ENCODE results near the gene BICDL1. TPM values are rescaled to one million over a fixed set of nuclear protein-coding genes. Genes with fewer than 3 reads are reported as not detected.
A peak's percentile ranks its signal among the peaks of the same experiment; 100 is the strongest.

The BICDL1 gene
- total RNA-seq, 1 experiment from 2014 or later = 22.2 TPM

DNA sequence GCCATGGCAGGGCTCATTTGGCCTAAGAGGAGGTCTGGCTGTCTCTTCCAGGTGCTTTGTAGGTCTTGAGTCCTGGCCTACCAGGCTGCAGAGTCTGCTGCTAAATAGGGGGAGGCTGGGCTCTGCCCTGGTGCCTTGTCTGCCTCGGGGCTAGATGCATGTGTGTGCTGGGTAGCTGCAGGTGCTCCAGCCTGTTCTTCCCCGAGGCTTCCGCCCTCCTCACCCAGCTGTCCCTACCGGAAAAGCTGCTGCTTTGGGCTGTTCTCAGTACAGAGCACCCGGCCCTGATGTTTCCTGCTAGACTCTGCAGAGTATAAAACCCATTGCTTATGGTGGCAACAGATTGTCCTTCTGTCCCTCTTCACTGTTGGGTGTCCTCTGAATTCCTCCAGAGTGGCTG, 89.8 kb downstream of the BICDL1 start:
- Histone ChIP-seq H3K4me3 (ENCODE audit: low read depth in 2 of 2, low read length in 2 of 2) (no peak overlapping the region), H3K27me3 (ENCODE audit: control insufficient read depth, insufficient read depth, low read length) (no peaks in the 10 kb centered on the region), H3K36me3 (ENCODE audit: control insufficient read depth, insufficient read depth, low read length) (no peaks in the 10 kb centered on the region), H3K4me1 (ENCODE audit: control insufficient read depth, insufficient read depth, low read length) (no peaks in the 10 kb centered on the region), H3K27ac (ENCODE audit: low read length) (no peak overlapping the region), H3K9me3 (ENCODE audit: control insufficient read depth, insufficient read depth, low read depth, low read length) (no peaks in the 10 kb centered on the region)
- TF ChIP-seq, protein P1, sequence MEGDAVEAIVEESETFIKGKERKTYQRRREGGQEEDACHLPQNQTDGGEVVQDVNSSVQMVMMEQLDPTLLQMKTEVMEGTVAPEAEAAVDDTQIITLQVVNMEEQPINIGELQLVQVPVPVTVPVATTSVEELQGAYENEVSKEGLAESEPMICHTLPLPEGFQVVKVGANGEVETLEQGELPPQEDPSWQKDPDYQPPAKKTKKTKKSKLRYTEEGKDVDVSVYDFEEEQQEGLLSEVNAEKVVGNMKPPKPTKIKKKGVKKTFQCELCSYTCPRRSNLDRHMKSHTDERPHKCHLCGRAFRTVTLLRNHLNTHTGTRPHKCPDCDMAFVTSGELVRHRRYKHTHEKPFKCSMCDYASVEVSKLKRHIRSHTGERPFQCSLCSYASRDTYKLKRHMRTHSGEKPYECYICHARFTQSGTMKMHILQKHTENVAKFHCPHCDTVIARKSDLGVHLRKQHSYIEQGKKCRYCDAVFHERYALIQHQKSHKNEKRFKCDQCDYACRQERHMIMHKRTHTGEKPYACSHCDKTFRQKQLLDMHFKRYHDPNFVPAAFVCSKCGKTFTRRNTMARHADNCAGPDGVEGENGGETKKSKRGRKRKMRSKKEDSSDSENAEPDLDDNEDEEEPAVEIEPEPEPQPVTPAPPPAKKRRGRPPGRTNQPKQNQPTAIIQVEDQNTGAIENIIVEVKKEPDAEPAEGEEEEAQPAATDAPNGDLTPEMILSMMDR (IDR thresholded peaks at IDR 0.05) = no peak
- TF ChIP-seq, protein P2, sequence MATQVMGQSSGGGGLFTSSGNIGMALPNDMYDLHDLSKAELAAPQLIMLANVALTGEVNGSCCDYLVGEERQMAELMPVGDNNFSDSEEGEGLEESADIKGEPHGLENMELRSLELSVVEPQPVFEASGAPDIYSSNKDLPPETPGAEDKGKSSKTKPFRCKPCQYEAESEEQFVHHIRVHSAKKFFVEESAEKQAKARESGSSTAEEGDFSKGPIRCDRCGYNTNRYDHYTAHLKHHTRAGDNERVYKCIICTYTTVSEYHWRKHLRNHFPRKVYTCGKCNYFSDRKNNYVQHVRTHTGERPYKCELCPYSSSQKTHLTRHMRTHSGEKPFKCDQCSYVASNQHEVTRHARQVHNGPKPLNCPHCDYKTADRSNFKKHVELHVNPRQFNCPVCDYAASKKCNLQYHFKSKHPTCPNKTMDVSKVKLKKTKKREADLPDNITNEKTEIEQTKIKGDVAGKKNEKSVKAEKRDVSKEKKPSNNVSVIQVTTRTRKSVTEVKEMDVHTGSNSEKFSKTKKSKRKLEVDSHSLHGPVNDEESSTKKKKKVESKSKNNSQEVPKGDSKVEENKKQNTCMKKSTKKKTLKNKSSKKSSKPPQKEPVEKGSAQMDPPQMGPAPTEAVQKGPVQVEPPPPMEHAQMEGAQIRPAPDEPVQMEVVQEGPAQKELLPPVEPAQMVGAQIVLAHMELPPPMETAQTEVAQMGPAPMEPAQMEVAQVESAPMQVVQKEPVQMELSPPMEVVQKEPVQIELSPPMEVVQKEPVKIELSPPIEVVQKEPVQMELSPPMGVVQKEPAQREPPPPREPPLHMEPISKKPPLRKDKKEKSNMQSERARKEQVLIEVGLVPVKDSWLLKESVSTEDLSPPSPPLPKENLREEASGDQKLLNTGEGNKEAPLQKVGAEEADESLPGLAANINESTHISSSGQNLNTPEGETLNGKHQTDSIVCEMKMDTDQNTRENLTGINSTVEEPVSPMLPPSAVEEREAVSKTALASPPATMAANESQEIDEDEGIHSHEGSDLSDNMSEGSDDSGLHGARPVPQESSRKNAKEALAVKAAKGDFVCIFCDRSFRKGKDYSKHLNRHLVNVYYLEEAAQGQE (IDR thresholded peaks at IDR 0.05; ENCODE audit: insufficient read depth in 1 of 2, low read depth in 2 of 2, low read length in 1 of 2) = no peak
- TF ChIP-seq SIN3A (IDR thresholded peaks at IDR 0.05; ENCODE audit: borderline replicate concordance, insufficient read depth, low read depth, low read length) (no peak), POLR2AphosphoS5 (IDR thresholded peaks at IDR 0.05; ENCODE audit: low read depth, low read length) (no peak), TCF7L2 (IDR thresholded peaks at IDR 0.05; ENCODE audit: low read depth, low read length) (no peak)
- ATAC-seq = peak; percentile 31; the same call in 1 of the 2 replicates
- ChIA-PET CTCF (no interaction called here), POLR2A (no interaction called here)
- BruUV-seq (replicated peaks) = no TSS peak
- intact Hi-C loops (cut with micrococcal nuclease; ENCODE audit: unreplicated experiment) (no loop called here), in situ Hi-C loops (cut with HindIII; ENCODE audit: low pct_unique_long_range_greater_than_20kb, low sequenced_read_pairs) (no loop called here)
- no peak for DNase-seq (ENCODE audit: low read depth, low spot score)

DNA sequence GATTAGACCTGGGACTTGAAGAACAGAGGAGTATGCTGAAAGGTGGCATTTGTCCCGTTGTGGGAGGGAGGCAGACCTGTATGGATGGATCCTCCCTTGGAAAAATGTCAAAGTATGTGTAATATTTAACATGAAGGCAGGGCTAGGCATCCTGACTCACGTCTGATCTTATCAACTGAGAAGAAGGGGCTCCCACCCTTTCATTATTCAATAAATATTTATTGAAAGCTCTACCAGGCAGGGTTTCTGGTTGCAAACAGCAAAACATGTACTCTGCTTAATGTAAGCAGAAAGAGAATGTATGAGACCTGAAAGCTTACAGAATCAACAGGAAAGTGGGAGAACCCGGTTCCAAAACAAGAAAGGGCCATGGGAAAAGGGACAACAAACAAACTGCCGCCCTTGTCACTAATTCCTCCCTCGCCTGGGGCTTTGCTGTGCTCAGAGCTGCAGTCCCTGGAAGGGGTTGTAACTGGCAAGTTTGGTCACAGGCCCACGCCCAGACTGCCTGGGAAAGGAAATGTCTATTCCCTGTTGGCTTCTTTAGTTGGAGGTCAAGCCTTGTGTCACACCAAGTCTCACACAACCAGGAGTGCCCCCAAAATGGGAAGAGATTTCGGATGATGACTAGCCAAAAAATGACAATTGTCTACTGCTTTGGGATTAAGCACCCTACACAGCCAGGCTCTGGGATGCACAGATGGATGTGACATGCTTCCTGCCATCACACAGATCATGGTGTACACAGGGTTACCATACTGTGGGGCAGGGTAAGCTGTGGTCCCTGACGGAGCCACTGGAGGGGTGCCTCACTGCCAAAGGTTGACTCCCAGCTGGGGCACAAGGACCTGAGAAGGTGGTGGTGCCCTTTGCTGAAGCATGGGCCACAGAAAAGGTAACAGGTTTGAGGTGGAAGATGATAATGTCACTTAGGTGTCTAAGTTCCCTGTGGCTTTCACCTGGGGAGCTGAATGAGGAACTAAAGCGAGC, 90.7 kb downstream of the BICDL1 start:
- H3K9me3 ChIP-seq (ENCODE audit: control insufficient read depth, insufficient read depth, low read depth, low read length) = no peaks in the 10 kb centered on the region
- in situ Hi-C loops (cut with HindIII; ENCODE audit: low pct_unique_long_range_greater_than_20kb, low sequenced_read_pairs) = no loop called here
- ChIA-PET POLR2A (no interaction called here), CTCF (no interaction called here)
- H3K27me3 ChIP-seq (ENCODE audit: control insufficient read depth, insufficient read depth, low read length) = no peaks in the 10 kb centered on the region
- DNase-seq (ENCODE audit: low read depth, low spot score) (no peak), ATAC-seq (peak; percentile 27; the same call in 1 of the 2 replicates)
- intact Hi-C loops (cut with micrococcal nuclease; ENCODE audit: unreplicated experiment) = no loop called here
- TF ChIP-seq POLR2AphosphoS5 (IDR thresholded peaks at IDR 0.05; ENCODE audit: low read depth, low read length) (no peak), SIN3A (IDR thresholded peaks at IDR 0.05; ENCODE audit: borderline replicate concordance, insufficient read depth, low read depth, low read length) (no peak), TCF7L2 (IDR thresholded peaks at IDR 0.05; ENCODE audit: low read depth, low read length) (no peak)
- TF ChIP-seq, protein P1 (IDR thresholded peaks at IDR 0.05) = no peak
- TF ChIP-seq, protein P2 (IDR thresholded peaks at IDR 0.05; ENCODE audit: insufficient read depth in 1 of 2, low read depth in 2 of 2, low read length in 1 of 2) = no peak
- no TSS peak for BruUV-seq (replicated peaks)
- no peaks in the 10 kb centered on the region for H3K36me3 ChIP-seq (ENCODE audit: control insufficient read depth, insufficient read depth, low read length)
- H3K27ac ChIP-seq (ENCODE audit: low read length) = no peak overlapping the region
- no peaks in the 10 kb centered on the region for H3K4me1 ChIP-seq (ENCODE audit: control insufficient read depth, insufficient read depth, low read length)
- H3K4me3 ChIP-seq (ENCODE audit: low read depth in 2 of 2, low read length in 2 of 2) = no peak overlapping the region

Data from Panc1 (cell line).